Mammary epithelial cell (primary cell): ENCODE results near the gene GTSE1.

Source experiments
- CTCF ChIP-seq, 2 donors: IDR thresholded peaks in 1 of 2; conservative IDR thresholded peaks in 1 of 2; 2 replicates each; pipeline ENCODE4 v1.5.1; 2011 to 2012; ENCODE audit warnings: inconsistent platforms in 2 of 2, low read length in 2 of 2, mild to moderate bottlenecking in 2 of 2, control low read depth in 1 of 2, low read depth in 1 of 2; ENCODE audit not compliant: insufficient read depth in 1 of 2; ENCODE audit errors: extremely low read depth in 1 of 2
- EZH2 ChIP-seq: IDR thresholded peaks from 2 replicates; pipeline ENCODE4 v1.6.1; 2012; ENCODE audit warnings: low read length, inconsistent platforms, borderline replicate concordance

GRCh38 chr22:46349681-46350080, 53.0 kb downstream of the GTSE1 start:
- TF ChIP-seq CTCF (conservative IDR thresholded peaks at IDR 0.05 in 1 of 2, IDR thresholded peaks at IDR 0.05 in 1 of 2; ENCODE audit: extremely low read depth in 1 of 2, insufficient read depth in 1 of 2, low read depth in 1 of 2, low read length in 2 of 2): no peak
- no peak for TF ChIP-seq EZH2
